Measurements from ENCODE around the gene GATA3.

Gene GATA3

DNA sequence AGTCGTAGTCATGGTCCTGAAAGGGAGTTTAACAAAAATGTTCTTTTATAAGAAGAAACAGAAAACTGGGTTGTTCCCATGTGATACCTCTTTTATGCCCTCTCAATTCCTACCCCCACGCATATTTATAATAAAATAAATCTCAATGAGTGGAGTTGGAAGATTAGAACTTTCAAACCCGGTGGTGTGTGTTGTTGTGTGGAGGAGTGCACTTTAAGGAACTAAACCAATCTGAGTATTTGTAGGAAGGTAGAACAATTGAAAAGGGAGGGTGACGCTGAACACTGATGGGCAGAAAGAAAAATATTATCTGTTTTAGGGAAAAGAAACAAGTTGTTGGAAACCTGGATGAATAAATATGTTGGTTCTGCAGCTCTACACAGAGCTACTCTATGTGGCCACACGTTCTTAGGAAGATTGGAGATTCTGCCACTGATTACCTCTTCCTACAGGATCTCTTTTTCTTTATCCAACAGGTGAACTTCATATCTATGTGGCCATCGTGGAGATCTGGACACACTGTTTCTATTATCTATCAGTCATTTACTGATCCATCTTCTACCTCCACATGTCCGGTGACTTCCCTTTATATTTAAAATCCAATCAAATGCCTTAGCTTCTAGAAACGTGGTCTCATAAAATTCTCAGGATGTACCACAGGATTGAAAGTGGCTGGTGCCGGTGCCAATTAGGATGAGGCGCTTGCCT lies 13.1 kb upstream of the GATA3 start:
- TF ChIP-seq, protein P1, sequence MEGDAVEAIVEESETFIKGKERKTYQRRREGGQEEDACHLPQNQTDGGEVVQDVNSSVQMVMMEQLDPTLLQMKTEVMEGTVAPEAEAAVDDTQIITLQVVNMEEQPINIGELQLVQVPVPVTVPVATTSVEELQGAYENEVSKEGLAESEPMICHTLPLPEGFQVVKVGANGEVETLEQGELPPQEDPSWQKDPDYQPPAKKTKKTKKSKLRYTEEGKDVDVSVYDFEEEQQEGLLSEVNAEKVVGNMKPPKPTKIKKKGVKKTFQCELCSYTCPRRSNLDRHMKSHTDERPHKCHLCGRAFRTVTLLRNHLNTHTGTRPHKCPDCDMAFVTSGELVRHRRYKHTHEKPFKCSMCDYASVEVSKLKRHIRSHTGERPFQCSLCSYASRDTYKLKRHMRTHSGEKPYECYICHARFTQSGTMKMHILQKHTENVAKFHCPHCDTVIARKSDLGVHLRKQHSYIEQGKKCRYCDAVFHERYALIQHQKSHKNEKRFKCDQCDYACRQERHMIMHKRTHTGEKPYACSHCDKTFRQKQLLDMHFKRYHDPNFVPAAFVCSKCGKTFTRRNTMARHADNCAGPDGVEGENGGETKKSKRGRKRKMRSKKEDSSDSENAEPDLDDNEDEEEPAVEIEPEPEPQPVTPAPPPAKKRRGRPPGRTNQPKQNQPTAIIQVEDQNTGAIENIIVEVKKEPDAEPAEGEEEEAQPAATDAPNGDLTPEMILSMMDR (IDR thresholded peaks at IDR 0.05; ENCODE audit: insufficient read depth, low read length), result no peak
- no peak for TF ChIP-seq SPI1 (IDR thresholded peaks at IDR 0.05; ENCODE audit: borderline replicate concordance, low read depth)

DNA sequence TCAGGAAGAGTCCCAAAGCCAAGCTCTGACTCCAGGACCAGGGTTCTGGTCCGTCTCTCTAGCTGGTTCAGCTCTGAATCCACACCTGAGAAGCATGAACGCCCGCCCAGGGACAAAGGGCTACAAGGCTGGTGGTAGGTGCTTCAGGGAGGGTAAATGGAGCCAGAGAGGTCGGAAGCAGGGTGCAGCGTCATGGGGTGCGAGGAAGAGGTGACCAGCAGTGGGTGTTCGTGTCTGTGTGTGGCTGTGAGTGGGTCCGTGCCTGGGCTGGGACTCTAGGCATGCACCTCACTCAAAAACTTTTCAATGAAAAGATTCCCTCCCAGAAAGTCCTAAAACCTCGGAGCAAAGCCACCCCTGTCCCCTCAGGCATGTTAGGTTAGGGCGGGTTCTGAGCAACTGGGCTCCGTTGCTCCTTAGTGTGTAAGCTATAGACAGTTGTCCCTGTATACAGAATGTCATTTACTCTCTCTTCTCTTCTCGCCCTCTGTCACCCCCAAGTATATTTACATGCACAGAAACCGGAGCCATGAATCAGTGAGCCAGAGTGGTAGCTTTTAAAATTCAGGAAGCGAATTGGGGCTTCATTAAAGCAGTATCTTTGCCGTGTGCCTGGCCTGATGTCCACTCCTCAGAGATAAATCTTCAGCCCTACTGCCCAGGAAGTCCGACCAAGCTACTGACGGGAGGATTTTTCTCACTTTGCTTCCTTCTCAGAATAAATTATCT lies 12.3 kb upstream of the GATA3 start:
- Histone ChIP-seq H3K27ac (replicated peaks) (no peak overlapping the region), H3K27me3 (ENCODE audit: insufficient read depth, poor library complexity, severe bottlenecking) (peaks cover 26% of the 10 kb centered on the region), H3K4me3 (replicated peaks; ENCODE audit: insufficient read depth, low read length) (no peak overlapping the region)
- TF ChIP-seq SPI1 (IDR thresholded peaks at IDR 0.05; ENCODE audit: borderline replicate concordance, low read depth) (no peak), POLR2AphosphoS5 (IDR thresholded peaks at IDR 0.05; ENCODE audit: low read depth) (no peak), GABPA (IDR thresholded peaks at IDR 0.05; ENCODE audit: low read depth) (no peak)
- TF ChIP-seq, protein P2, sequence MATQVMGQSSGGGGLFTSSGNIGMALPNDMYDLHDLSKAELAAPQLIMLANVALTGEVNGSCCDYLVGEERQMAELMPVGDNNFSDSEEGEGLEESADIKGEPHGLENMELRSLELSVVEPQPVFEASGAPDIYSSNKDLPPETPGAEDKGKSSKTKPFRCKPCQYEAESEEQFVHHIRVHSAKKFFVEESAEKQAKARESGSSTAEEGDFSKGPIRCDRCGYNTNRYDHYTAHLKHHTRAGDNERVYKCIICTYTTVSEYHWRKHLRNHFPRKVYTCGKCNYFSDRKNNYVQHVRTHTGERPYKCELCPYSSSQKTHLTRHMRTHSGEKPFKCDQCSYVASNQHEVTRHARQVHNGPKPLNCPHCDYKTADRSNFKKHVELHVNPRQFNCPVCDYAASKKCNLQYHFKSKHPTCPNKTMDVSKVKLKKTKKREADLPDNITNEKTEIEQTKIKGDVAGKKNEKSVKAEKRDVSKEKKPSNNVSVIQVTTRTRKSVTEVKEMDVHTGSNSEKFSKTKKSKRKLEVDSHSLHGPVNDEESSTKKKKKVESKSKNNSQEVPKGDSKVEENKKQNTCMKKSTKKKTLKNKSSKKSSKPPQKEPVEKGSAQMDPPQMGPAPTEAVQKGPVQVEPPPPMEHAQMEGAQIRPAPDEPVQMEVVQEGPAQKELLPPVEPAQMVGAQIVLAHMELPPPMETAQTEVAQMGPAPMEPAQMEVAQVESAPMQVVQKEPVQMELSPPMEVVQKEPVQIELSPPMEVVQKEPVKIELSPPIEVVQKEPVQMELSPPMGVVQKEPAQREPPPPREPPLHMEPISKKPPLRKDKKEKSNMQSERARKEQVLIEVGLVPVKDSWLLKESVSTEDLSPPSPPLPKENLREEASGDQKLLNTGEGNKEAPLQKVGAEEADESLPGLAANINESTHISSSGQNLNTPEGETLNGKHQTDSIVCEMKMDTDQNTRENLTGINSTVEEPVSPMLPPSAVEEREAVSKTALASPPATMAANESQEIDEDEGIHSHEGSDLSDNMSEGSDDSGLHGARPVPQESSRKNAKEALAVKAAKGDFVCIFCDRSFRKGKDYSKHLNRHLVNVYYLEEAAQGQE (IDR thresholded peaks at IDR 0.05; ENCODE audit: insufficient replicate concordance, low read depth), result no peak
- TF ChIP-seq, protein P1 (IDR thresholded peaks at IDR 0.05; ENCODE audit: insufficient read depth, low read length), result no peak
- DNase-seq (ENCODE audit: low read depth in 1 of 2, low spot score in 1 of 2), result no peak

More for the DNA sequence above, 13.1 kb upstream of the GATA3 start:
- H3K27me3 ChIP-seq (ENCODE audit: insufficient read depth, poor library complexity, severe bottlenecking), result peaks cover 24% of the 10 kb centered on the region
- DNase-seq (ENCODE audit: low read depth in 1 of 2, low spot score in 1 of 2), result no peak
- H3K27ac ChIP-seq (replicated peaks), result no peak overlapping the region
- H3K4me3 ChIP-seq (replicated peaks; ENCODE audit: insufficient read depth, low read length), result no peak overlapping the region

DNA sequence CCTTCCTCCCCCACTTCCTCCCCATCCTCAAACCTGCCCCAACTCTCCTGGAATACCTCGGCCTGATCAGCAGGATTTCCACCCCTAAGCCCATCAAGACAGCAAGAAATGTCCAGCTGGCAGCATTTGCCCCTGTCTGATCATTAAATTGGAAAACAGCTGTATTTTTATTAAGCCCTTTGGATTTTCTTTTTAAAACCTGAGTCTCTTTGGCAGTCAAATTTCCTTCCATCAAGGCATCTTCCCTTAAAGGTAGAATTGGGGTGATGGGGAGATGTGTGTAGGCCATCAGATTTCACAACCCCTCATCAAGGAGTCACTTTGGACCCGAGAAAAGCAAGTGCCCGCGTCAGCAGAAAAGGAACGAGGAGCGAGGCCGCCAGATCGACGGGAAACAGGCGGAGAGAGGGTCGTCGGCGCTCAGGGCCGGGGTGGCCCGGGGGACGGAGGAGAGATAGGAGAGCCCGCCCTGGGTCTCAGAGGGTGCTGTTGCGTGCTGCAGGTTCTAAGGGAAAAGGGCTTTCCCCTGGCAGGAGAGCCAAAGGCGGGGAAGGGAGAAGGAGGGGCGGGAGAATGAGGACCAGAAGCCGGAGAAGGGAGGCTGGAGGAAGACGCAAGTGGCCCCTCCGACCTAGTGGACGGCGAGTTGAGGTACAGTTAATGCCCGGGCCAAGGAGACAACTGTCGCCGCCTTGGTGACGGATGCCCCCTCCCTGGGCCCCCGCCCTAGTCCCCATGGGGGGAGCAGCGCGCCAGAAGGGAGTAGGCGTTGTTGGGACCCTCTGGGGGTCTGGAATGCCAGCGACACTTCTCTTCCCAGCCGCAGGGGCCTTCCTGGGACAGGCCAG lies 11.5 kb upstream of the GATA3 start:
- TF ChIP-seq GABPA (IDR thresholded peaks at IDR 0.05; ENCODE audit: low read depth) (no peak), SPI1 (IDR thresholded peaks at IDR 0.05; ENCODE audit: borderline replicate concordance, low read depth) (no peak)
- DNase-seq (ENCODE audit: low read depth in 1 of 2, low spot score in 1 of 2), result no peak
- Histone ChIP-seq H3K27ac (replicated peaks) (no peak overlapping the region), H3K4me3 (replicated peaks; ENCODE audit: insufficient read depth, low read length) (no peak overlapping the region), H3K27me3 (ENCODE audit: insufficient read depth, poor library complexity, severe bottlenecking) (peaks cover 26% of the 10 kb centered on the region)

DNA sequence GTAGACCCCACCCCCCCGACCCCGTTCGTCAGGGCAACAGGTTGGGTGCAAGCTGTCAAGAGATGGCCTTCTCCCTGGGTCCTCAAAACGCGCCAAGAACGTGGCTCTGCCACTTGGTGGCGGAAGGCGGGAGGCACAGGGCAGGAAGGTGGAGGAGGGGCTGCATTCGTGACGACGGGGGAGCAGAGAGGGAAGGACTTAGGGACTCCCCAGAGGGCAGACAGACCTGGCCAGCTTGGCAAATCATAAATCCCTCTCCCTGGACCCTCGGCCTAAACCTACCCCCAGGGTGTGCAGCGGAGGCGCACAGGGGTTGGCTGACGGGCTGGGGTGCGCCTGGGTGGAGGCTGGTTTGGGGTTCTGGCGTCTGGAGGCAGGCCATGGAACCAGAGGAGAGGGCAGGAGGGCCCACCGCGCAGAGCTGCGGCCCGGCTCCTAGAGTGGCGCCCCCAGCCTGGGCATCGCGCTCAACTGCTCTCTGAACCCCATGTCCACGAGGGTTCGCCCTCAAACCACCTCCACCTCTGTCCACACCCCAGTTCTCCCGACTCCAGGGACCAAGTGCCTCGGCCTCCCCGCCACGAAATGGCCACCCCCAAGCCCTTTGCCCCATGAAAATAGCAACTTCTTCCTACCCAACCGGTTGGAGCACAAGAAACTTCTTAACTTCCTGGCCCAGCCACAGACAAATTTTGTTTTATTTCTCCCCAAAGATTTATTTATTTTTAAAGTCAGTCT lies 10.8 kb upstream of the GATA3 start:
- no peak overlapping the region for H3K27ac ChIP-seq (replicated peaks)
- no peak overlapping the region for H3K4me3 ChIP-seq (replicated peaks; ENCODE audit: insufficient read depth, low read length)
- DNase-seq (ENCODE audit: low read depth in 1 of 2, low spot score in 1 of 2), result no peak
- peaks cover 23% of the 10 kb centered on the region for H3K27me3 ChIP-seq (ENCODE audit: insufficient read depth, poor library complexity, severe bottlenecking)
- TF ChIP-seq, protein P1 (IDR thresholded peaks at IDR 0.05; ENCODE audit: insufficient read depth, low read length), result no peak
- TF ChIP-seq GABPA (IDR thresholded peaks at IDR 0.05; ENCODE audit: low read depth) (no peak), SPI1 (IDR thresholded peaks at IDR 0.05; ENCODE audit: borderline replicate concordance, low read depth) (no peak), POLR2AphosphoS5 (IDR thresholded peaks at IDR 0.05; ENCODE audit: low read depth) (no peak)
- TF ChIP-seq, protein P2 (IDR thresholded peaks at IDR 0.05; ENCODE audit: insufficient replicate concordance, low read depth), result no peak

Data from HL-60 (cell line).